ENCODE results near the gene MRTFA. TPM values are rescaled to one million over a fixed set of nuclear protein-coding genes. Genes with fewer than 3 reads are reported as not detected.

Gene MRTFA
- total RNA-seq, 1 experiment from 2014 or later, result 28.0 TPM

GRCh38 chr22:40594924-40595323, 41.6 kb downstream of the MRTFA start:
- no peaks in the 10 kb centered on the region for H3K27me3 ChIP-seq (ENCODE audit: insufficient read depth, low read length)
- no peak for ATAC-seq
- H3K79me2 ChIP-seq (ENCODE audit: insufficient read depth, low read length), result peaks cover 49% of the 10 kb centered on the region
- RAD21 ChIA-PET (ENCODE audit: low non-redundant PET in 1 of 2, low total read pairs in 2 of 2, uncharacterized antibody in 2 of 2, unreplicated experiment in 2 of 2), result no interaction called here
- no peak for TF ChIP-seq CBX3 (IDR thresholded peaks at IDR 0.05; ENCODE audit: low read depth)
- TF ChIP-seq CEBPB (IDR thresholded peaks at IDR 0.05; ENCODE audit: low read depth), result peak; percentile 70
- intact Hi-C loops (cut with micrococcal nuclease), result no loop called here
- DNase-seq (ENCODE audit: low read depth, low spot score), result no peak
- CTCF ChIA-PET, result no interaction called here
- no peak overlapping the region for H3K27ac ChIP-seq (ENCODE audit: low read depth, low read length)
- H3K9me2 ChIP-seq (ENCODE audit: insufficient read depth), result no peaks in the 10 kb centered on the region
- POLR2A ChIA-PET, result interaction anchor here (0.7 kb wide), 1 partner anchor 17 kb away, joined by 3 read pairs; no protein-coding TSS in a partner anchor
- H3K4me3 ChIP-seq (replicated peaks in 1 of 2; ENCODE audit: low read depth in 1 of 2, low read length in 2 of 2), result no peak overlapping the region
- no peaks in the 10 kb centered on the region for H4K20me1 ChIP-seq (ENCODE audit: insufficient read depth)
- no peak overlapping the region for H3K9ac ChIP-seq (ENCODE audit: low read length)
- no peaks in the 10 kb centered on the region for H3K9me3 ChIP-seq (ENCODE audit: control insufficient read depth in 1 of 2, insufficient read depth in 1 of 2, low read depth in 1 of 2, low read length in 2 of 2)
- 0 out of 2 replicates have a peak overlapping the region, but pooled peaks have one; percentile 19 for H3K4me2 ChIP-seq (ENCODE audit: low read length)
- H3K36me3 ChIP-seq (ENCODE audit: control insufficient read depth in 1 of 2, insufficient read depth in 2 of 2, low read length in 2 of 2), result no peaks in the 10 kb centered on the region
- peaks cover 45 to 61% of the 10 kb centered on the region in 2 experiments for H3K4me1 ChIP-seq (ENCODE audit: control insufficient read depth in 1 of 2, insufficient read depth in 2 of 2, low read length in 2 of 2)
- H2AFZ ChIP-seq (ENCODE audit: low read depth, low read length, poor library complexity, severe bottlenecking), result no peak overlapping the region
- no TSS peak for BruUV-seq (replicated peaks)

GRCh38 chr22:40594346-40594745, 42.2 kb downstream of the MRTFA start:
- Histone ChIP-seq H3K4me1 (ENCODE audit: control insufficient read depth in 1 of 2, insufficient read depth in 2 of 2, low read length in 2 of 2) (peaks cover 45 to 58% of the 10 kb centered on the region in 2 experiments), H3K9me3 (ENCODE audit: control insufficient read depth in 1 of 2, insufficient read depth in 1 of 2, low read depth in 1 of 2, low read length in 2 of 2) (no peaks in the 10 kb centered on the region), H2AFZ (ENCODE audit: low read depth, low read length, poor library complexity, severe bottlenecking) (no peak overlapping the region), H3K4me3 (replicated peaks in 1 of 2; ENCODE audit: low read depth in 1 of 2, low read length in 2 of 2) (no peak overlapping the region), H3K9ac (ENCODE audit: low read length) (no peak overlapping the region), H3K36me3 (ENCODE audit: control insufficient read depth in 1 of 2, insufficient read depth in 2 of 2, low read length in 2 of 2) (no peaks in the 10 kb centered on the region), H3K79me2 (ENCODE audit: insufficient read depth, low read length) (peaks cover 47% of the 10 kb centered on the region), H3K9me2 (ENCODE audit: insufficient read depth) (no peaks in the 10 kb centered on the region), H3K27ac (ENCODE audit: low read depth, low read length) (no peak overlapping the region), H3K4me2 (ENCODE audit: low read length) (no peak overlapping the region), H3K27me3 (ENCODE audit: insufficient read depth, low read length) (no peaks in the 10 kb centered on the region), H4K20me1 (ENCODE audit: insufficient read depth) (no peaks in the 10 kb centered on the region)
- POLR2A ChIA-PET, result no interaction called here
- intact Hi-C loops (cut with micrococcal nuclease), result no loop called here
- CTCF ChIA-PET, result no interaction called here
- TF ChIP-seq SP1 (IDR thresholded peaks at IDR 0.05; ENCODE audit: low read depth) (no peak), CBX3 (IDR thresholded peaks at IDR 0.05; ENCODE audit: low read depth) (no peak), ELF1 (IDR thresholded peaks at IDR 0.05; ENCODE audit: borderline replicate concordance, low read depth) (no peak), REST (IDR thresholded peaks at IDR 0.05; ENCODE audit: low read depth) (no peak), CEBPB (IDR thresholded peaks at IDR 0.05; ENCODE audit: low read depth) (no peak)
- no peak for DNase-seq (ENCODE audit: low read depth, low spot score)
- RAD21 ChIA-PET (ENCODE audit: low non-redundant PET in 1 of 2, low total read pairs in 2 of 2, uncharacterized antibody in 2 of 2, unreplicated experiment in 2 of 2), result no interaction called here
- ATAC-seq, result no peak
- no TSS peak for BruUV-seq (replicated peaks)
